GM23338 (cell line): ENCODE results near the gene GALNT9.

ENCODE experiments used
- CREB1 ChIP-seq: fragments of 250-450 bp; sonication (Bioruptor Pico); IDR thresholded peaks from 2 replicates; pipeline ENCODE4 v1.5.0; 2020; ENCODE audit warnings: low read depth, mild to moderate bottlenecking, moderate library complexity
- EZH2 ChIP-seq: fragments of 200-600 bp; sonication (generic); IDR thresholded peaks from one replicate; pipeline ENCODE4 v1.8.0; 2017; ENCODE audit warnings: antibody characterized with exemption, mild to moderate bottlenecking, low read depth; ENCODE audit not compliant: unreplicated experiment
- NANOG ChIP-seq: IDR thresholded peaks from 2 replicates; pipeline ENCODE4 v1.6.1; 2016; ENCODE audit warnings: antibody characterized with exemption, borderline replicate concordance
- ZNF114 ChIP-seq: fragments of 250-450 bp; sonication (Bioruptor Pico); IDR thresholded peaks from 2 replicates; pipeline ENCODE4 v1.5.0; 2020; ENCODE audit warnings: mild to moderate bottlenecking, moderate library complexity
- TF ChIP-seq, protein P1 (sequence below), 2 experiments: fragments of 200-600 bp in 1 of 2; sonication (generic) in 1 of 2; conservative IDR thresholded peaks; 2 replicates each; pipeline versions ENCODE4 v1.5.1 to v1.6.1; 2016 to 2017; ENCODE audit warnings: antibody characterized with exemption in 2 of 2, low read depth in 2 of 2, mild to moderate bottlenecking in 2 of 2, moderate library complexity in 1 of 2
- TF ChIP-seq, protein P2 (sequence below): IDR thresholded peaks from one replicate; pipeline ENCODE4 v1.6.1; 2018; ENCODE audit warnings: antibody characterized with exemption; ENCODE audit not compliant: unreplicated experiment

DNA sequence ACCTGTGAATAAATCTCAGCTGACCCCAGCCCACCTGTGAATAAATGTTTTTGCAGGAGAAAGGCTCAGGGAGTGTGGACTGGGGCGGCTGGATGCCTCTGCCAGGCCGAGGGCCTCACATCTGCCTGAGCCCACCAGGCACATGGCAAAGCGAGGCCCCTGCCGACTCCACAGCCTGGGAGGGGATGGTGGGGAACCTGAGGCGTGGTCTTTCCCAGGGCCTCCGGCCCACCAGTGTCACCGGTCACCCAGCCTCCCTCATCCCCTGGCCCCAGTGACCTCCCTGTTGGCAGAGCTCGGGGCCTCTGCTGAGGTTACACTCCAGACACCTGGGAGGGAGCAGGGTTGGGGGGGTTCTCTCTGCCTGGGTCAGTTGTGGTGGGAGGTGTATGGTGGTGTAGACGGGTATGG is 177.0 kb downstream of the GALNT9 start:
- TF ChIP-seq, protein P1, sequence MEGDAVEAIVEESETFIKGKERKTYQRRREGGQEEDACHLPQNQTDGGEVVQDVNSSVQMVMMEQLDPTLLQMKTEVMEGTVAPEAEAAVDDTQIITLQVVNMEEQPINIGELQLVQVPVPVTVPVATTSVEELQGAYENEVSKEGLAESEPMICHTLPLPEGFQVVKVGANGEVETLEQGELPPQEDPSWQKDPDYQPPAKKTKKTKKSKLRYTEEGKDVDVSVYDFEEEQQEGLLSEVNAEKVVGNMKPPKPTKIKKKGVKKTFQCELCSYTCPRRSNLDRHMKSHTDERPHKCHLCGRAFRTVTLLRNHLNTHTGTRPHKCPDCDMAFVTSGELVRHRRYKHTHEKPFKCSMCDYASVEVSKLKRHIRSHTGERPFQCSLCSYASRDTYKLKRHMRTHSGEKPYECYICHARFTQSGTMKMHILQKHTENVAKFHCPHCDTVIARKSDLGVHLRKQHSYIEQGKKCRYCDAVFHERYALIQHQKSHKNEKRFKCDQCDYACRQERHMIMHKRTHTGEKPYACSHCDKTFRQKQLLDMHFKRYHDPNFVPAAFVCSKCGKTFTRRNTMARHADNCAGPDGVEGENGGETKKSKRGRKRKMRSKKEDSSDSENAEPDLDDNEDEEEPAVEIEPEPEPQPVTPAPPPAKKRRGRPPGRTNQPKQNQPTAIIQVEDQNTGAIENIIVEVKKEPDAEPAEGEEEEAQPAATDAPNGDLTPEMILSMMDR (conservative IDR thresholded peaks at IDR 0.05; ENCODE audit: low read depth in 2 of 2): no peak
- TF ChIP-seq EZH2 (no peak), NANOG (no peak), ZNF114 (CRISPR knock-in tag) (no peak), CREB1 (CRISPR knock-in tag) (no peak)
- TF ChIP-seq, protein P2, sequence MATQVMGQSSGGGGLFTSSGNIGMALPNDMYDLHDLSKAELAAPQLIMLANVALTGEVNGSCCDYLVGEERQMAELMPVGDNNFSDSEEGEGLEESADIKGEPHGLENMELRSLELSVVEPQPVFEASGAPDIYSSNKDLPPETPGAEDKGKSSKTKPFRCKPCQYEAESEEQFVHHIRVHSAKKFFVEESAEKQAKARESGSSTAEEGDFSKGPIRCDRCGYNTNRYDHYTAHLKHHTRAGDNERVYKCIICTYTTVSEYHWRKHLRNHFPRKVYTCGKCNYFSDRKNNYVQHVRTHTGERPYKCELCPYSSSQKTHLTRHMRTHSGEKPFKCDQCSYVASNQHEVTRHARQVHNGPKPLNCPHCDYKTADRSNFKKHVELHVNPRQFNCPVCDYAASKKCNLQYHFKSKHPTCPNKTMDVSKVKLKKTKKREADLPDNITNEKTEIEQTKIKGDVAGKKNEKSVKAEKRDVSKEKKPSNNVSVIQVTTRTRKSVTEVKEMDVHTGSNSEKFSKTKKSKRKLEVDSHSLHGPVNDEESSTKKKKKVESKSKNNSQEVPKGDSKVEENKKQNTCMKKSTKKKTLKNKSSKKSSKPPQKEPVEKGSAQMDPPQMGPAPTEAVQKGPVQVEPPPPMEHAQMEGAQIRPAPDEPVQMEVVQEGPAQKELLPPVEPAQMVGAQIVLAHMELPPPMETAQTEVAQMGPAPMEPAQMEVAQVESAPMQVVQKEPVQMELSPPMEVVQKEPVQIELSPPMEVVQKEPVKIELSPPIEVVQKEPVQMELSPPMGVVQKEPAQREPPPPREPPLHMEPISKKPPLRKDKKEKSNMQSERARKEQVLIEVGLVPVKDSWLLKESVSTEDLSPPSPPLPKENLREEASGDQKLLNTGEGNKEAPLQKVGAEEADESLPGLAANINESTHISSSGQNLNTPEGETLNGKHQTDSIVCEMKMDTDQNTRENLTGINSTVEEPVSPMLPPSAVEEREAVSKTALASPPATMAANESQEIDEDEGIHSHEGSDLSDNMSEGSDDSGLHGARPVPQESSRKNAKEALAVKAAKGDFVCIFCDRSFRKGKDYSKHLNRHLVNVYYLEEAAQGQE: no peak
